HG03460 (cell line): Measurements from ENCODE around the gene CYP2E1.
"Not testable (repeated sequence)": the region's sequence is repeated elsewhere in the genome, so short reads cannot be mapped to it uniquely, and the experiment has no call there.

Experiments used
- ATAC-seq: cut with Tn5 transposase; IDR thresholded peaks from one replicate; pipeline ENCODE4 v1.9.1; 2021; ENCODE audit not compliant: unreplicated experiment

Gene CYP2E1

DNA sequence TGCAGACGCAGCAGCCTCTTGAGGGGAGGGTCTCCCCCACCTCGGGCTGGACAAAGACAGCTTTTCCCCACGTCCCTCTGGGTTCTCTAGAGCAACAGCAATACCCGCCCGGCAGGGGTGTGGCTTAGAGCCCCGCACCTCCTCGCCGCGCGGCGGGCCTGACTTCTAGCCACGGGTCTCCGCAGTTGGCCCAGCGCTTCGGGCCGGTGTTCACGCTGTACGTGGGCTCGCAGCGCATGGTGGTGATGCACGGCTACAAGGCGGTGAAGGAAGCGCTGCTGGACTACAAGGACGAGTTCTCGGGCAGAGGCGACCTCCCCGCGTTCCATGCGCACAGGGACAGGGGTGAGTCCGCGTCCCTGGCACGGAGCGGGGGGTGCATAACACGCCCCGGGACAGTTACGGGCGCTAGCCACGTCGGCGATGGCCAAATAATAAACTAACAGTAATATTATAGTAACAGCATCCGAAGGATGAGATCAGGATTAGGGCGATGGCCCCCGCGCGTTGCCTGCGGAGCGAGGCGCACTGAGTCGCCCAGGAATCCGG lies 1.2 kb downstream of the CYP2E1 start:
- no peak for ATAC-seq

- ATAC-seq: no peak
Observed at GRCh38 chr10:133528845-133529575, 1.8 kb downstream of the CYP2E1 start.

DNA sequence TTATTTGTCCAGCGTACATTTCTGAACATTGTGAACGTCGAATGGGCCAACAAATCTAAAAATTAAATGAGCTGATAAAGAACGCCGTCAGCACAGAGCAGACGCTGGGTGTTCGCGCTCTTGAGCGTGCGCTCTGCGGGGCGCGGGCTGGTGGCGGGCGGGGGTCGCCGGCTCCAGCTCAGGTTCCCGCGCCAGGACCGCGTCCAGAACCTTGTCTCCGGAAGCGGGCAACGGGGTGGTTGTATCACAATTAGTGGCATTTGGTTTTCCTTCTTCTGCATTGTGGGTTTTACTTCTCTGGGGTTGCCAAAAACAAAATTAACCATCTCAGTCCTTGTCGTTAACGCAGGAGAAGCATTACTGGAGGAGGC lies 2.4 kb downstream of the CYP2E1 start:
- no peak for ATAC-seq

DNA sequence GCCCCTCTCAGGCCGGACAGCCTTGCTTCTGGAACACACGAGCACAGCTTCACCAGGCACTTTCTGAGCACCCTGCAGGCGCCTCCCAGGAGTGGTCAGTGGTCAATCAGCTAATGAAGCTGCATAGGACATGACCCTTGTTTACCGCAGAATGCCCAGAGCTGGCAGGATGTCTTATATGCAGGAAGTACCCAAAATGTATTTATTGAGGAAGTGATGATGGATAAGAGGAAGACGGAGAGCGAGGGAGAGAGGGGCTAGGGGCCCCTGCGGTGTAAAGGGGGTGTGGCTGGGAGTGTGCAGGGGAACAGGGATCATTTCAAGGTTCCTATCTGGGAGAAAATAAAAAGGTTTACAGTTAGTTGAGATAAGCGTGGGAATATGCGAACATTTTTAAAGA lies 3.3 kb downstream of the CYP2E1 start:
- no peak for ATAC-seq

DNA sequence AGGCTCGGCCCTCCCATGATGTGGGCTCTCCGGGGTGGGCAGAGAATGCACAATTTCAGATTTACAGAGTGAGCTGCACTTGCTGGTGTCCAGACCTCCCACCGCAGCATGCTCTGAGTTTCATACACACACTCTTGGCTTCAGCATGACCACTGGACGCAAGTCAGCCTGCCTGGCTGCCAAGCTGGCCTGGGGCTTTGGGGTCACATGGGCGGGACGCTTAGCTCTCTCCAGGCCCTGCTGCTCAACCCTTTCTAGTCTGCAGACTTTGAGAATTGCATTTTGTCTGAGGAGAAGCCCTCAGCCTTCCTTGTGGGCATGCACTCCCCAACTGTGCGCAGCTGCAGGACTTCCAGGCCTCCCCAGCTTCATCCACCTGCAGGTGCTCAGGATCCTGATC lies 5.7 kb downstream of the CYP2E1 start:
- no peak for ATAC-seq

GRCh38 chr10:133534417-133534816 lies 7.3 kb downstream of the CYP2E1 start:
- no peak for ATAC-seq

DNA sequence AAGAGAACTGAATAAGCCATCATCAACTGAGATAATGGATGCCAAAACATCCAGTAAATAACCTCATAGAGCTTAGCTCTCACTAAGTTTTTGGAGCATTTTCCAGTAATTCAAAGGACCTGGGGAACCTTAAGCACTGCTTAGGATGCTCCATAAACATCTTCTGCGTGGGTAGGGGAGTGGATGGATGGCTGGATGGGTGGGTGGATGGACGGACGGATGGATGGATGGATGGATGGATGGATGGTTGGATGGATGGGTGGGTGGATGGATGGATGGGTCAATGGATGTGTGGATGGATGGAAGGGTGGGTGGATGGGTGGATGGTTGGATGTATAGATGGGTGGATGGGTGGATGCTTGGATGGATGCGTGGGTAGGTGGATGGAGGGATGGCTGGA lies 9.0 kb downstream of the CYP2E1 start:
- no peak for ATAC-seq

- ATAC-seq: no peak
Observed at GRCh38 chr10:133537546-133538545, 10.7 kb downstream of the CYP2E1 start.

- ATAC-seq: not testable (repeated sequence)
Observed at GRCh38 chr10:133541441-133541975, 14.3 kb downstream of the CYP2E1 start.

DNA sequence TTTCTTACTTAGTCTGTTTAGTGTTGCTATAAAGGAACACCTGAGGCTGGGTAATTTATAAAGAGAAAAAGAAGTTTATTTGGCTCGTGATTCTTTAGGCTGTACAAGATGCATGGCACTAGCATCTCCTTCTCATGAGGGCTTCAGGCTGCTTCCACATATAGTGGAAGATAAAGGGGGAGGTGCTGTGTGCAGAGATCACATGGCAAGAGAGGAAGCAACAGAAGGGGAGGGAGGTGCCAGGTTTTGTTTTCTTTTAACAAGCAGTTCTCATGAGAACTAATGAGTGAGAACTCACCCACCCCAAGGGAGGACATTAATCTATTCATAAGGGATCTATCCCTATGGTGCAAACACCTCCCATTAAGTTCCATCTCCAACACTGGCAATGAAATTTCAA lies 17.3 kb downstream of the CYP2E1 start:
- ATAC-seq: no peak

DNA sequence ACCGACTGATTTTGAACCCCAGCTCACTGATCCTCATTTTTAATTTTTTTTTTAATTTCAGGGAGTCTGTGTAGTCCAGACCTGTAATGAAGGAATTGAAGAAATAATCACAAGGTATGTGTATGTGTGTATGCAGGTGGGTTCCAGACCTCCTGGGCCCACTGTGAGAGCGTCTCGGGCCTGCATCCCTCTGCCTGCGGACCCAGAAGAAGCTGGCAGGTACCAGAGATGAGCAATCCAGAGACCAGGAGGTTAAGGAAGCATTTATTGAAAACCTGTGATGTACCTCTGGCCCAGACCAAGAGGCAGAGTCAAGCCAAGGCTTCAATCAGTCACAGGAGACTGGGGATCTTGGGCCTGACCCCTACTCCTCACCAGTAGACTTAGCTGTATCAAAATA lies 27.4 kb downstream of the CYP2E1 start:
- no peak for ATAC-seq

- ATAC-seq: no peak
Observed at GRCh38 chr10:133555521-133555920, 28.4 kb downstream of the CYP2E1 start.

- no peak for ATAC-seq
Observed at GRCh38 chr10:133557381-133557780, 30.2 kb downstream of the CYP2E1 start.

- no peak for ATAC-seq
Observed at GRCh38 chr10:133559216-133559615, 32.1 kb downstream of the CYP2E1 start.

GRCh38 chr10:133564816-133565215 lies 37.7 kb downstream of the CYP2E1 start:
- no peak for ATAC-seq

GRCh38 chr10:133565441-133566294 lies 38.5 kb downstream of the CYP2E1 start, which contains the start of gene SYCE1:
TSS of gene SYCE1 (minus strand) at chr10:133565583. CDS start at chr10:133565529, 54 bp downstream.
- no peak for ATAC-seq

DNA sequence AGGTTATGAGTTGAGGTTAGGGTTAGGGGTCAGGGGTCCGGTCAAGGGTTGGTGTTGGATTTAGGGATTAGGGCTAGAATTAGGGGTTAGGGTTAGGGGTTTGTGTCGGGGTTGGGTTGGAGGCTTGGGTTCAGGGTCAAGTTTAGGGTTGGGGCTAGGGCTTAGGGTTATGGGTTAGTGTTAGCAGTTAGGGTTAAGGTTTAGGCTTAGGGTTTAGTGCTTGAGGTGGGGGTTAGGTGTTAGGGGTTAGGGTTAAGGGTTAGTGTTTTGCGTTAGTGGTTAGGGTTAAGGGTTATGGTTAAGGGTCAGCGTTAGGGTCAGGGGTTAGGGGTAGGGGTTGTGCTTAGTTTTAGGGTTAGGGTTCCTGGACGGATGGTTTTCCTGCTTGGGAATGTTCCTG lies 40.0 kb downstream of the CYP2E1 start:
- ATAC-seq: no peak

DNA sequence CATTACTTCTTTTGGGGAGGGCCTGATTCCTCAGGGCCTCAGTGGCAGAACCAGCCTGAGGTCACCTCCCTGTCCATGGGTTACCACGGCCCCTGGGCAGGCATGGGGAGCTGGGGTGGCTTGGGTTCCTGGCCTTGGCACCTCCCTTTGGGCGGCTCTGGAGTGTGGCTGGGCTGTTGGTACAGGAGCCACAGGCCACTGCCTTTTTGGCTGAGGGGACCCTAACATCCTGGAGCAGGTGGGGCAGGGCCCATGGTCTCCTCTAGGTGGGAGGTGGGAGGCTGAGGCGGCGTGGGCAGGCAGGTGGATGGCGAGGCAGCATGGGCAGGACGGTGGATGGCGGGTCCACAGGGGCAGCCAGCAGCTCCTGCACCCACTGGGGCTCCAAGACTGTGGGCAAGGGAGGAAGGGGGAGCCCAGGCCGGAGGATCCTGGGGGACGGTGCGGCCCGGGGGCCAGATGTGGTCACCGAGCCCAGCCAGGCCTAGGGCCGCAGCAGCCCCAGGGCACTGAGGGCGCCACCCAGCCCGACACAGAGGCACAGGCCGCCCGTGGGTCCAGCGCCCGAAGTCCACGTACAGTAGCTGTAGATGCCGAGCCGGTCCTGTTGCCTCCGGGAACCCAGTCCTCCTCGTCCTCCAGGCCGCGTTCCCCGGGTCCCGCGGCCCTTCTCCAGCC lies 40.6 kb downstream of the CYP2E1 start:
- ATAC-seq: no peak

DNA sequence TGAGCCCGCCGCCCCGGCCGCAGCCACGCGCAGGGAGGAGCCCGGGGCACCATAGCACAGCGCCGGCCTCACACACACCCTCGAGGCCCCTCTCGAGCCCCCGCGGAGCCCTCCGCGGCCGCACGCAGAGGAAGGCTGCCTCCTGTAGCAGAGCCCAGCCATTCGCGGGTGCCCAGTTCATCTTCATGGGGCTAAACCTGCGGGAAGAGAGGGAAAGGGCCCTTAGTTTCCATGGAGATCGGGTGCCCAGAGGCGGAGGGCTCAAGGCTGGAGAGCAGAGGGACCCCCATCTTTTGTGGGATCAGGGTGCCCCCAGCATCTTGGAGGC lies 41.1 kb downstream of the CYP2E1 start:
- no peak for ATAC-seq
